ENCODE results near the gene DLD.
"Not testable (repeated sequence)": the region's sequence is repeated elsewhere in the genome, so short reads cannot be mapped to it uniquely, and the experiment has no call there.

Gene DLD

DNA sequence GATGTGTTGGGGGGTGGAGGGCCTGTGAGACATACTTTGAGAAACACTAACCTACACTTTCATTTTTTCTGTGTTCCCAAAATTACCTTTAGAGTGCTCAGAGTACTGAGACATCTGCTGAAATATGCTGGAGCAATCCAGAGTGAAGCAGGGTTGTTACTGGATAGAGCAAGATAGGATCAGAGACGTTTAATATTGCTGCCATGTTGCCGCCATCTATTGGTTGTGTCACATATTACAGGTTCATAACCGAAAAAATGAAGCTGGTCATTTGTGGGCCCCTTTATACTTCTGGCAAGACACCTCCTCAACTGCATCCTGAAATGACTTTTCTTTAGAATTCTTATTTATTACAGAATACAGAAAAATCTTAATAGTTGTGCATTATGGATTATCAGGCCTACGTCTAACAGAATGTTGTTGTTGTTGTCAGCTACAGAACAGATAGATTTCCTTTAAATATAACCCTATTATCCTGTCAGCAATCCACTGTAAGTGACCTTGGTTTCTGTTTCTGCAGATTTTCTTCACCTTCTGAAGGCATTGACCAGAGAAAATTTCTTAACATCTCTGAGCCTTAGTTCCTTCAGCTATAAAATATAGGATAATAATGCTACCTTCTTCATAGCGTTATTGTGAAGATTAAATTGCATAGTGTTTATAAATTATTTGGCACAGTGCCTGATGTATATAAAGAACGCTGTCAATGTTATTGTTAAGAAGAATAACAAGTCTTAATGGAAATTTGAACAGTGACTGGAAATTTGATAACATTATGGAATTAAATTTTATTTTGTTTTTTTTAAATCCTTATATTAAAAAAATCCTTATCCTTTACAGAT is 16.2 kb upstream of the DLD start:
- DNase-seq, result peak in 3 of 5 donors; percentile 14 to 63 (median 24)

DNA sequence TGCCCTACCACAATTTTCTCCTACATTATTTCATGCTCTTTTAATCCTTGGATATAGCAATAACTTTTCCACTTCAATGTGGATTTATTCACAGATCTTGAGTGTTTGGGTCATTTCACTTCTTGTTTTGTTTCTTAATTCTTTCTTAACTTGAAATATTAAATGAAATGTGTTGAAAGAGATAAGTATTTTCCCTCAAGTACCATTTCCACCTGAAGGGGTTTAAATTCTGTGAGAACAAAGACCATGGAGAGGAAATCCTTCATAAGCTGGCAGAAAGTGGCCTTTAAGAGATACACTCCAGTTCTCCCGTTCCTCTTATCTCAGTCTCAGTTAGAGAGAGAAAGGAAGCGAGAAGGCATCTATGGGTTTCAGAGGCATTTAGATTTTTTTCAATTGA is 14.1 kb upstream of the DLD start:
- DNase-seq, result no peak

DNA sequence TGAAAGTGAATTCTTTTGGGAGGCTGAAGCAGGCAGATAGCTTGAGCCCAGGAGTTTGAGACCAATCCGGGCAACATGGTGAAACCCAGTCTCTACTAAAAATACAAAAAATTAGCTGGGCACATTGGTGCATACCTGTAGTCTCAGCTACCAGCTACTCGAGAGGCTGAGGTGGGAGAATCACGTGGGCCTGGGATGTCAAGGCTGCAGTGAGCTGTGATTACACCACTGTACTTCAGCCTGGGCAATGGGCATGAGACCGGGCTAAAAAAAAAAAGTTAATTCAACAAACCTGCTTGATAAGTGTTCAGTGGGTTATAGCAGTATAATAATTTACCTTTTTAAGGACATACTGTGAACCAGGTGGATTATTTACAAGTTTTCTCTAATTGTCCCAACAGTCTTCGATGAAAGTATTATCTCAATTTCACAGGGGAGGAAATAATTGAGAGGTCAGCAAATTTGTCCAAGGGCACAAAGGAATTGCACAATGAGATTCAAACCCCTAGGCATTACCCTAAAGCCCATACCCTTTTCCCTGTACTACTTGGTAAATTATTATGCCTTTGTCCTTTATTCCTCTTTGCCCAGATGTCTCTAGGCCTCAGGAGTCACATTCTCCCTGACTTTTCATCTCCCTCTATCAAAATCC is 13.1 kb upstream of the DLD start:
- no peak for DNase-seq

DNA sequence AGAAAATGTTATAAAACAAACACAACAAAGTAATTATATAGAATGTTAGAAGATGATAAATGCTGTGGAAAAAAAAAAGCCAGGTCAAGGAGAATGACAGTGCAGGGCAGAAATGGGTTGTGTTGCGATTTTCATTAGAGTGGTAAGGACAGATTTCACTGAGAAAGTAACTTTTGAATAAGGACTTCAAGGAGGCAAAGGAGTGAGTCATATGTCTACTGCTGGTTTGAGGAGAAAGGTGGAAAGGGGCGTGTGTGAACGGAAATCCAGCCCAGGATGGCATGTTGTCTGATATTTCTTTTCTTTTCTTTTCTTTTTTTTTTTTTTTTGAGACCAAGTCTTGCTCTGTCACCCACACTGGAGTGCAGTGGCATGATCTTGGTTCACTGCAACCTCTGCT is 12.3 kb upstream of the DLD start:
- peak in 1 of 5 donors; percentile 29 for DNase-seq

DNA sequence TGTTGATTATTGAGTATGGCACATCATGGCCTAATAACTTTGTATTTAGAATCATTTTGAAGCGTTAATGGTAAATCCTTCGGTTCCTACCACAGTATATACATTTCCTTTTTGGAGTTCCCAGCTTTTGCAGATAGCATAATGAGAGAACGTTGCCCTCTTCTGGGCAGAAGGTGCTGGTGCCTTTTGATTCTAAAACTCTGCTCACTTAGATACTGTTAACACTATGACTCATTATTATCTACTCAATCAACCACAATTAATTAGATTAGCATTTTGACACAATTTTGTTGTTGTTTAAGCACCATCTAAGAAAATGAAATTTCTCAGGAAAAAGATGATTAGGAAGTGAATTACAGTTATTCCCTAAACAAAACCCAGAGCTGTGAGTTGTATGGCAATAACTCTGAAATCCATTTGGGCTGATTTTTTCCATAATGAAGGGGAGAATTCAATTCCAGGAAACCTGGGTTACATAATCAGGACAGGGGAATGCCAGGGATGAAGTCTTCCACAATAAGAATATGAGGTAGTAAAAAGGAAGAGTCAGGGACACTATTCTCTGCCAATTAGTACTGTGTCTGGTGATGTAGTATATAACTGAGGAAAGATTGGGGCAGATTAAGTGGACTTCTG is 11.5 kb upstream of the DLD start:
- peak in 3 of 5 donors; percentile 18 to 58 (median 30) for DNase-seq

DNA sequence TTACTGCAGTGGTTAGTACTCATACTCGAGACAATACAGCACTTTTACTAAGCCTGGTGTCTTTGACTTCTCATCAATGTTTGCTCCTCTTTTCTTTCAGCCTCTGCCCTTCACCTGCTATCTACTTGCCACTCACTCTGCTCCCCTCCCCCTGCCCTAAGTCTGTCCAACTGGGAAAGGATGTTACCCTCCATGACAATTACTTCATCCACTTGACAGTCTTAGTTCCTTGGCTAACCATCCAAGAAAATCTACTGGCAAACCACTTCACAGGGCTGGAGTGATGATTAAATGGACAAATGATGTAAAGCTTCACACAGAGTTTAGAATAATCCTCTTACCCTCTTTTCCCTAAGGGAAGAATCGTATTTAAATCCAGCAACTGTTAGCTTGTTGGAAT is 8.2 kb upstream of the DLD start:
- DNase-seq, result no peak

DNA sequence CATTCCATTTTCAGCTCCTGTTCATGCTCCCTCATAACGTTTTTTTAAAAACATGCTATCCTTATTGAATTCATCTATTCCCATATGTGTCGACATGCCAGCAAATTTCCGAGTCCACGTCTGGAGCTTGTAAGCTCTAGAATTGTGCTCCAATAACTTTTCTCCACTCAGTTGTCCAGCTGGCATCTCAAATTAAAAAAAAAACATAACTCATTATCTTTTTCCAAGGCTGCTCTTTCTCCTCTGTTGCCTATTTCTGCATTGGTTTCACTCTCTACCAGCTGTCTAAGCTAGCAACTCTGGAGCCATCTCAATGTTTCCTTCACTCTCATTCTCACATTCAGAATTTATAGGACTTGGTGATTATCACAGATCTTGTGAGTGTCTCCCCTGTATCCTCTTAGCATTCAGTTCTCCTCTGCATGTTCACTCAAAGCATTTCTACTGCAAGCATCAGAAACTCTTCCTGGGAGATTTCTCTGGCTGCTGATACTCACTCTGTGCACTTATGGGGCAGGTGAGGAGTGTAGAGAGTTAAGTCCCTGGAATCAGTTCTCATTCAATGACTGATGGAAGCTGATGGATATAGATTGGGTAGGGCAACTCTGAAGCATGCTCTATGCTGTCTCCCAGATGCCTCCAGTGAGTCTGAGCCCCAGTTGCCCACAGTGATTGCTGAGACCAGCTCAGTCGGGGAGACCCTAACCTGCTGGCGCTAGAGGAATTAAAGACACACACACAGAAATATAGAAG is 6.7 kb upstream of the DLD start:
- DNase-seq, result no peak

DNA sequence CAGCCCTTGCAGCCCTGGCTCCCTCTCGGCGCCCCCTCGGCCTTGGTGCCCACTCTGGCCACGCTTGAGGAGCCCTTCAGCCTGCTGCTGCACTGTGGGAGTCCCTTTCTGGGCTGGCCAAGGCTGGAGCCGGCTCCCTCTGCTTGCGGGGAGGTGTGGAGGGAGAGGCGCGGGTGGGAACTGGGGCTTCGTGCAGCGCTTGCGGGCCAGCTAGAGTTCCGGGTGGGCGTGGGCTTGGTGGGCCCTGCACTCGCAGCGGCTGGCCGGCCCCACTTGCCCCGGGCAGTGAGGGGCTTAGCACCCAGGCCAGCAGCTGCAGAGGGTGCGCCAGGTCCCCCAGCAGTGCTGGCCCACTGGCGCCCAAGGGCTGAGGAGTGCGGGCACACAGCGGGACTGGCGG is 3.2 kb upstream of the DLD start:
- not testable (repeated sequence) for DNase-seq

DNA sequence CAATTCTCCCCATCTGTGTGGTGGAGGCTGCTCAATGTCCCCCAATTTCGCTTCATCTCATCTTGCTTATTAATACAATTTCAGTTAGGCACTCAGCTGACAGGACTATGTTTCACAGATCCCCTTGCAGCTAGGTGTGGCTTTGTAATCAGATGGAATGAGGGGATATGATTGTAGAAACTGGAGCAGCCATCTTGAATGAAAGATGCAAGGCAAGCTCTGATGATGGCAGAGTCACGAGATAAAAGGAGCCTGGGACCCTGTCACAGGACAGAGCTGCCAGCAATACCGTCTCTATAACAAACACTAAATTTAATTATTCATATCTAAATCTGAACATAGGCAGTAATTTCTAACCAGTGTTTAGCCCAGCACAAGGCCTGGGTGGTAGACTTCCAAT is 991 bp upstream of the DLD start:
- no peak for DNase-seq

DNA sequence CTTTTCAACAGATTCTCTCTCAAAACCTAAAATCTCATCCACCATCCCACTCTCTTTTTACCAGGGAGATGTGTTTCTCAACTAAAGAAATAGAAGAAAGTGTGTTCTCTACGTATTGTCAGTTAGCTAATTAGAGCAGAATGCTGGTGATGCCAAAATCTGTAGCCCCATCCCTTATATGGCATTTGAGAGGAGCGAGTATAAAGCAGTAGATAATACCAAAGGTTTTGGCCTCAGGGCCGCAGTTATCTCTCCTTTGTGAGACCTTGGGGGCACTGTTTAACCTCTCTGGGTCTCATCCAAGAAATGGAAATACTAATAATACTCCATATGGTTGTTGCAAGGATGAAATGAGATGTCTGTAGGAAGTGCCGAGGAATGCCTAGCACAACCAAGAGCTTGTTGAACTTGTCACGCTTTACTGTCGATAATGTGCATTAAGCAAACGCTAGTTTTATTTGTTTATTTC is 456 bp upstream of the DLD start:
- DNase-seq, result no peak

DNA sequence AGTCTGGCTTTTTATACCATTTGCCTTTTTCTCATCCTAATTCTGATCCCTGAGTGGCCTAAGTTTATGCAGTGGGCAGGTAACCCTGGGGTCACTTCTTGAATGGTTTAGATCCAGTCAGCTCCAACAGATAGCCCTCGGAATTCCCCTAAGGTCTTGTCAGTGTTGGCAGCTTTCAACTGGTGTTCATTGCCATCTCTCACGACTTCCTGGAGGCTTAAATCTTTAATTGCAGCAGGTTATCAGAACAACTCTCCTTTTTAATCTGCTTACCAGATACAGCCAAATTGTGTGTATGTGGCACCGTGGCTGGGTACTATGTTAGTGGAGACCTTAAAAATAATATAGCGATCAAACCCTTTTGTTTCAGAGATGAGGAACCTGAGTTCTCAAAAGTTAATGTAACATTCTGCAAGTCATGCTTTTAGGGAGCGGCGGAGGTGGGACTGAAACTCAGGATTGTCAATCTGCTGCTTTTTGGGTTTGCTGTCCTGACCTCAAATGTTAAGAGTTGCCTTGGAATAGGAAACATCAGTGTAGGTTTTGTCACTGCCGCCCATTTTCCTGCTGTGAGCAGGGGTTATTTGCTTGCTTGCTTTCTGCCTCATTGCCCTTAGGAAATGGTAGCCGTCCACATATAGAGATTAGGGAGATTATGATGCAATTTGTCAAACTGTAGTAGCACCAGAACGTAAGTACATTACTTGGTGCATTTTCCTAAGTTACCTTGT is 818 bp downstream of the DLD start:
- DNase-seq, result peak in 2 of 5 donors; percentile 15 to 18

DNA sequence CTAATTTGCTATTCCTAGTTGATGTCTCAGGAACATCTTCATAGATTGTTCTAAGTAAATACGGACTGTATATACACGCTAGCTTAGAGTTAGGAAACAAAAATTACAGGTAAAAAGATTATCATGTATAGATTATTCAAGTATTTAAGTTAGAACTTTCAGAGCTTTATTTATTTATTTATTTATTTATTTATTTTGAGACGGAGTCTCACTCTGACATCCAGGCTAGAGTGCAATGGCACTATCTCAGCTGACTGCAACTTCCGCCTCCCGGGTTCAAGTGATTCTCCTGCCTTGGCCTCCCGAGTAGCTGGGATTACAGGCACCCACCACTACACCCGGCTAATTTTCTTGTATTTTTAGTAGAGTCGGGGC is 1.4 kb downstream of the DLD start:
- not testable (repeated sequence) for DNase-seq

DNA sequence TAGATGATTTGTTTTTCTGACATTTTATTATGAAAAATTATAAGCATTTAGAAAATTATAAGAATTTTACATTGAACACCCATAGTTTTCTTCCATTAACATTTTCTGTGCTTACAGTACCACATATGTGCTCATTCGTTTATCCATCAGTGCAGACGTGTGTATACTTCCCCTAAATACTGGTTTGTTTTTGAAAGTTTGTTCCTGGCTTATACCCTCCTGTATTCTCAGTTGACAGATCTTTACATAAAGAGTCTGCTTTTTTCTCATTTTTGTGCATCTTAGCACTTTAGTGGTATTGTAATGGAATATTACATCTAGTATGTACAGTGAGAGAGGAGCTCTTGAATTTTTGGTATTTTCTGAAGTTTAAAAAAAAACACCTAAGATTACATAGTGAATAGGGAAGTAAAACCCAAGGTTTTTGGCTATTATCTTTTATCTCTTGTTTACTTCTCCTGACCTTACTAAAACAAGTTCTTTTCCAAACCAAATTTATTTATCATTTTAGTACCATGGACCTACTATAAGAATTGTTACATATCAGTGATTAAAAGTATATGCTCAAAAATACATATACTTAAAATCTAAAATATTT is 8.1 kb downstream of the DLD start:
- no peak for DNase-seq

DNA sequence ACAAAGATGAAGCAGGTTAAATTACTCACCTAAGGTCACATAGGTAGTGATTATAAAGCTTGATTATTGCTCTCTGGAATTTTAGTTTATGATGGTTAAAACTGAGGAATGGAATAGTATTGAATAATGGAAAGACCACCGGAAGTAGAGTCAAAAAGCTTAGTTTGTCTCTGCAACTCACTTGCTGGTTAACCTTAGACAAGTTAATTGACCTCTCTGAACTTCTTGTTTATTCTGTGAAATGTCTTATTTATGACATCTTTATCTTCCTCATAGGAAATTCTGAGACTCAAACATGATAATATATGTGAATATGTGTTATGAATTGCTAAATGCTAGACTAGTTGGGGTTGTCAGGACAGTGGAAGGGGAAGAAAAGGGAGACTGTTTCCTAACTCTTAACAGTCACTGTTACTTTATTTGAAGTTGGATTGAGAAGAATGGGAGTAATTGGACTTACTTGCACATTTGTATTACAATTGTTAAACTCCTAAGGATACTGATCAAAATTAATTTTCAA is 9.6 kb downstream of the DLD start:
- no peak for DNase-seq

DNA sequence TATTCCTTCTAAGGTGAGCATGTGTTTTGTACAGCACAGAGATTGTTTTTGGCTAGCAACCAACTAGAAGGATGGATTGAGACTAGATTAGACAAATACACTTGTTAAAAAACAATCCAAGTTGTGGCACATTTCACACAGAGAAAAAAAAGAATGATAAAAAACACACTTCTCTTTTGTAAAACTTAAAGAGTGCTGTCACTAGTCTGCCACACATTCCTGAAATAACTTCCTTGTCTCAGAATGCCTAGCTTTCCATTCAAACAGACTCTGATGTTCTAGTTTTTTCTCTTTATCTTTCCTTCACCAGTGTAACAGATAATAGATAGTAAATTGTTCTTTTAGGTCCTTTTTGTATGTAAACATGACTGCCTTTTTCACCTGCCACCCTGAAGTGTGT is 11.4 kb downstream of the DLD start:
- no peak for DNase-seq

DNA sequence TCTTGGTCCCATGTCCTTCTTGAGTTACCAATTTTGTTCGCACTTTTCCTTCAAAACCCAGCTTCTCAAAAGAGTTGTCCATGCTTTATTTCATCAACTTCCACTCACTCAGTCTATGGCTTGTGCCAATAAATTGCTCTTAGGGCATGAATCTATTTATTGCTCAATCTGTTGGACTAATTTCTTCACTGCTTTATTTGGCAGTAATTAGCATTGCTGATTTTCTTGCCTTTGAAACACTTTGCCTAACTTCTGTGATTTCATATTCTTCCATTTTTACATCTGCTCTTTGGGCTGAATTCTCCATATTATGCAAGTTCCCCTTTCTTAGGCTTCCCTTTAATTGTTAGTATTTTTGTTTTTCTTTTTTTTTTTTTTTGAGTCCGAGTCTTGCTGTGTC is 16.8 kb downstream of the DLD start:
- DNase-seq, result no peak

DNA sequence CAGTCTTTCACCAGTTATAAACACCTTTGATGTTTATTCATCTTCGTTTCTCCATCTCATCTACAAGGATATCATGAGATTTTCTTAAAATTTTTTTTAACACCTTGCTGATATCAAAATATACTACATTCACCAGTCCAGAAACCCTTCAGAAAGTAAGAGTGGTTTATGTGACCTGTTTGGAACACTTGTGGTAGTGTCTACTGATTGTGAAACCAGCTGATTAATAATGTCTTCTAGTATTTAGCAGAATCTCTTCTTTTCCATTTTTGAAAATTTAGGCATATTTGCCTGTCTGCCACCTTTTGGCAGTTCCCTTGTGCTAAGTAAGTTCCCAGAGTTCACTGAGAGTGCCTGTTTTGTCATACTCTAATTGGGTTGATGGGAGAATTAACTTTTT is 18.5 kb downstream of the DLD start:
- no peak for DNase-seq

DNA sequence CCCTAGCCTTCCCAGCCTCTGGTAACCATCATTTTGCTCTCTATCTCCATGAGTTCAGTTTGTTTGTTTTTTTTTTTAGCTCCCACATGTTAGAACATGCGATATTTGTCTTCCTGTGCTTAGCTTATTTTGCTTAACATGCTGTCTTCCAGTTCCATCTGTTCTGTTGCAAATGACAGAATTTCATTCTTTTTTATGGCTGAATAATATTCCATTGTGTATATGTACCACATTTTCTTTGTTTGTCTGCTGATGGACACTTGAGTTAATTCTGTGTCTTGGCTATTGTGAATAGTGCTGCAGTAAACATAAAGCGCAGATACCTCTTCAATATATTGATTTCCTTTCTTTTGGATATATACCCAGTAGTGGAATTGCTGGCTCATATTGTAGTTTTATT is 21.0 kb downstream of the DLD start:
- DNase-seq, result no peak

DNA sequence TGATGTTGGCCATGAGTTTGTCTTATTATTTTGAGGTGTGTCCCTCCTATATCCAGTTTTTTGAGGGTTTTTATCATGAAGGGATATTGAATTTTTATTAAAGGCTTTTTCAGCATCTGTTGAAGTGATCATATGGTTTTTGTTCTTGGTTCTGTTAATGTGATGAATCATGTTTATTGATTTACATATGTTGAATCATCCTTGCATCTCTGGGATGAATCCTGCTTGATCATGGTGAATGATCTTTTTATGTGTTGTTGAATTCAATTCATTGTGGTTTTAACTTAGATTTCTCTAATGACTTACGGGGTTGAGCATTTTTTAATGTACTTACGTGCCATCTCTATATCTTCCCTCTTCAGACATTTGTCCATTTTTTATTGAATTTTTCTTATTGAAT is 22.9 kb downstream of the DLD start:
- no peak for DNase-seq

DNA sequence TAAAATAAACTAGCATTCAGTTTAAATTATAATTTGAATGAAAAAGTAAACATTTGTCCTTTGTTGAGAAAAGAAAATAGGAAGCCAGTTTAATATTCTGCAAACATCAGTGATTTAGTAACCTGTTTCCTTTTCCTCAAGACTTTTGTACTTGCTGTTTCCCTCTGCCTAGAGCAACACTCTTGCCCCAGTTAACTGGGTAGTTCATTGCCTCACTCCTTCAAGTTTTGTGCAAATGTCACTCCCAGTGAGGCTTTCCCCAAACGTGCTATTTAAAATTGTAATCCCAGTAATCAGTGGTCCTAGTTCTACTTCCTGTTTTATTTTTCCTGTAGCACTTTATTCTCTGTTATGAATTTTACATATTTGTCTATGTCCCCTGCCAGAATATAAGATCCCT is 23.8 kb downstream of the DLD start:
- DNase-seq, result no peak

DNA sequence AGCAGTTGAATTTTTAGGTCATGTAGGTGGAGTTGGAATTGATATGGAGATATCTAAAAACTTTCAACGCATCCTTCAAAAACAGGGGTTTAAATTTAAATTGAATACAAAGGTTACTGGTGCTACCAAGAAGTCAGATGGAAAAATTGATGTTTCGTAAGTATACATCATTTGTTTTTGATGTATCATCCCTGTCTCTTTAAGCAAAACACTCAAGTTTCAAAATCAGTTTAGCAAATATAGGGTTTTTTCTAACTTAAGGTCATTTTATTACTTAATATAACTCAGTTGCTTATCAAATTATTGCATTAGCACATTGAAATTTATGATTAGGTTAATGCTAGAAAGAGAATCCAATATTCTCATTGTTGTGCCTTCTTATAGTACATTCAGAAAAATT is 24.6 kb downstream of the DLD start:
- DNase-seq, result no peak
